Activated CD4-positive, alpha-beta T cell treated with anti-CD3 and anti-CD28 coated beads, Interleukin-2, amount 10 ng/mL, durations not matched to agents 7 days and 5 days (primary cell): Measurements from ENCODE around the gene HLF. TPM values are rescaled to one million over a fixed set of nuclear protein-coding genes. Genes with fewer than 3 reads are reported as not detected.

Experiments
- CTCF ChIA-PET: fragments of 350-600 bp; sonication (Branson Sonifier 250); formaldehyde crosslinking; loops from one replicate; lab custom pipeline; 2021; ENCODE audit warnings: antibody characterized with exemption; lab: Charles Lee
- POLR2A ChIA-PET: fragments of 350-600 bp; sonication (Branson Sonifier 250); formaldehyde crosslinking; loops from one replicate; lab custom pipeline; 2021; ENCODE audit warnings: antibody characterized with exemption; lab: Charles Lee
- DNase-seq: peaks from one replicate; pipeline ENCODE4 v3.0.0-alpha.2; 2020
- H3K27ac Mint-ChIP-seq: one replicate; pipeline ENCODE4 v1.8.0; 2021; ENCODE audit warnings: mild to moderate bottlenecking, moderate library complexity, mixed read lengths
- H3K27me3 Mint-ChIP-seq: one replicate; pipeline ENCODE4 v1.8.0; 2021; ENCODE audit warnings: mixed read lengths
- H3K36me3 Mint-ChIP-seq: one replicate; pipeline ENCODE4 v1.8.0; 2021; ENCODE audit warnings: low read depth, mixed read lengths
- H3K4me1 Mint-ChIP-seq: one replicate; pipeline ENCODE4 v1.8.0; 2021; ENCODE audit warnings: mixed read lengths
- H3K4me3 Mint-ChIP-seq: one replicate; pipeline ENCODE4 v1.8.0; 2021; ENCODE audit warnings: mild to moderate bottlenecking, moderate library complexity, mixed read lengths
- H3K9me3 Mint-ChIP-seq: one replicate; pipeline ENCODE4 v1.8.0; 2021; ENCODE audit warnings: mixed read lengths
- total RNA-seq, 2 experiments: library from RNA; stranded (reverse); gene quantifications; one replicate each; pipeline ENCODE4 v1.2.3, GENCODE V29; 2021

Gene HLF
- total RNA-seq, 2 experiments from 2014 or later: 0.30 to 0.65 TPM

- Mint-ChIP-seq H3K9me3 (no peaks in the 10 kb centered on the region), H3K36me3 (no peaks in the 10 kb centered on the region), H3K4me1 (peaks cover 18% of the 10 kb centered on the region), H3K27ac (no peak overlapping the region), H3K27me3 (peaks cover 23% of the 10 kb centered on the region), H3K4me3 (no peak overlapping the region)
- ChIA-PET POLR2A (no interaction called here), CTCF (interaction anchor here (0.6 to 1.6 kb wide), 3 partner anchors 13 to 1323 kb away, joined by 3 read pairs; no protein-coding TSS in a partner anchor)
- no peak for DNase-seq
These were observed 27.5 kb upstream of the HLF start for GRCh38 chr17:55237268-55237667.

GRCh38 chr17:55237841-55238178 lies 26.9 kb upstream of the HLF start:
- no peak overlapping the region for H3K27ac Mint-ChIP-seq
- peak overlapping the region; percentile 77 for H3K4me3 Mint-ChIP-seq
- ChIA-PET CTCF (interaction anchor here (0.6 to 1.6 kb wide), 3 partner anchors 13 to 1322 kb away, joined by 3 read pairs; no protein-coding TSS in a partner anchor), POLR2A (interaction anchor here (0.7 kb wide), 1 partner anchor 66 kb away, joined by 3 read pairs; no protein-coding TSS in a partner anchor)
- peaks cover 23% of the 10 kb centered on the region for H3K27me3 Mint-ChIP-seq
- no peak for DNase-seq
- H3K9me3 Mint-ChIP-seq: no peaks in the 10 kb centered on the region
- H3K4me1 Mint-ChIP-seq: peaks cover 18% of the 10 kb centered on the region
- H3K36me3 Mint-ChIP-seq: no peaks in the 10 kb centered on the region

GRCh38 chr17:55238179-55238930 lies 26.4 kb upstream of the HLF start:
- Mint-ChIP-seq H3K4me3 (peak overlapping the region; percentile 77), H3K36me3 (no peaks in the 10 kb centered on the region), H3K9me3 (no peaks in the 10 kb centered on the region), H3K27me3 (peaks cover 23% of the 10 kb centered on the region), H3K4me1 (peaks cover 18% of the 10 kb centered on the region), H3K27ac (peak overlapping the region; percentile 69)
- CTCF ChIA-PET: interaction anchor here (0.6 to 1.6 kb wide), 5 partner anchors 8 to 1322 kb away, joined by 3 read pairs; no protein-coding TSS in a partner anchor
- POLR2A ChIA-PET: interaction anchor here (0.7 kb wide), 1 partner anchor 66 kb away, joined by 3 read pairs; no protein-coding TSS in a partner anchor
- DNase-seq: peak; percentile 85

GRCh38 chr17:55238931-55239297 lies 25.8 kb upstream of the HLF start:
- no peak for DNase-seq
- CTCF ChIA-PET: interaction anchor here (1.0 to 1.6 kb wide), 3 partner anchors 9 to 149 kb away, joined by 3 read pairs; no protein-coding TSS in a partner anchor
- H3K4me3 Mint-ChIP-seq: peak overlapping the region; percentile 77
- peaks cover 23% of the 10 kb centered on the region for H3K27me3 Mint-ChIP-seq
- POLR2A ChIA-PET: no interaction called here
- H3K4me1 Mint-ChIP-seq: peaks cover 18% of the 10 kb centered on the region
- H3K27ac Mint-ChIP-seq: peak overlapping the region; percentile 69
- H3K36me3 Mint-ChIP-seq: no peaks in the 10 kb centered on the region
- no peaks in the 10 kb centered on the region for H3K9me3 Mint-ChIP-seq

- ChIA-PET CTCF (interaction anchor here (0.6 kb wide), 1 partner anchor 118 kb away, joined by 3 read pairs; no protein-coding TSS in a partner anchor), POLR2A (no interaction called here)
- Mint-ChIP-seq H3K9me3 (no peaks in the 10 kb centered on the region), H3K27ac (no peak overlapping the region), H3K4me1 (peaks cover 18% of the 10 kb centered on the region), H3K27me3 (peaks cover 35% of the 10 kb centered on the region), H3K36me3 (no peaks in the 10 kb centered on the region), H3K4me3 (no peak overlapping the region)
- no peak for DNase-seq
These were observed 23.7 kb upstream of the HLF start for GRCh38 chr17:55241097-55241496.

- H3K27me3 Mint-ChIP-seq: peaks cover 45% of the 10 kb centered on the region
- ChIA-PET POLR2A (no interaction called here), CTCF (no interaction called here)
- H3K27ac Mint-ChIP-seq: no peak overlapping the region
- peaks cover 3% of the 10 kb centered on the region for H3K9me3 Mint-ChIP-seq
- DNase-seq: no peak
- H3K4me3 Mint-ChIP-seq: no peak overlapping the region
- no peaks in the 10 kb centered on the region for H3K36me3 Mint-ChIP-seq
- peaks cover 11% of the 10 kb centered on the region for H3K4me1 Mint-ChIP-seq
These were observed 22.3 kb upstream of the HLF start for GRCh38 chr17:55242476-55242875.

- H3K27me3 Mint-ChIP-seq: peaks cover 32% of the 10 kb centered on the region
- ChIA-PET CTCF (no interaction called here), POLR2A (no interaction called here)
- no peaks in the 10 kb centered on the region for H3K4me1 Mint-ChIP-seq
- no peak for DNase-seq
- no peak overlapping the region for H3K4me3 Mint-ChIP-seq
- H3K27ac Mint-ChIP-seq: no peak overlapping the region
- H3K9me3 Mint-ChIP-seq: peaks cover 4% of the 10 kb centered on the region
- no peaks in the 10 kb centered on the region for H3K36me3 Mint-ChIP-seq
These were observed 18.8 kb upstream of the HLF start for GRCh38 chr17:55245986-55246385.

GRCh38 chr17:55246583-55246982 lies 18.2 kb upstream of the HLF start:
- H3K27me3 Mint-ChIP-seq: peaks cover 30% of the 10 kb centered on the region
- ChIA-PET POLR2A (no interaction called here), CTCF (no interaction called here)
- H3K9me3 Mint-ChIP-seq: peaks cover 4% of the 10 kb centered on the region
- DNase-seq: no peak
- no peak overlapping the region for H3K27ac Mint-ChIP-seq
- no peaks in the 10 kb centered on the region for H3K4me1 Mint-ChIP-seq
- H3K36me3 Mint-ChIP-seq: no peaks in the 10 kb centered on the region
- no peak overlapping the region for H3K4me3 Mint-ChIP-seq

- H3K9me3 Mint-ChIP-seq: peaks cover 4% of the 10 kb centered on the region
- POLR2A ChIA-PET: no interaction called here
- no peaks in the 10 kb centered on the region for H3K36me3 Mint-ChIP-seq
- H3K27ac Mint-ChIP-seq: no peak overlapping the region
- H3K4me1 Mint-ChIP-seq: no peaks in the 10 kb centered on the region
- peaks cover 31% of the 10 kb centered on the region for H3K27me3 Mint-ChIP-seq
- no peak overlapping the region for H3K4me3 Mint-ChIP-seq
- CTCF ChIA-PET: no interaction called here
- no peak for DNase-seq
These were observed 16.7 kb upstream of the HLF start for GRCh38 chr17:55248077-55248476.

GRCh38 chr17:55249861-55250260 lies 14.9 kb upstream of the HLF start:
- Mint-ChIP-seq H3K36me3 (no peaks in the 10 kb centered on the region), H3K4me1 (no peaks in the 10 kb centered on the region), H3K27ac (no peak overlapping the region), H3K4me3 (no peak overlapping the region), H3K9me3 (peaks cover 4% of the 10 kb centered on the region), H3K27me3 (peaks cover 26% of the 10 kb centered on the region)
- ChIA-PET POLR2A (no interaction called here), CTCF (interaction anchor here (1.2 kb wide), 1 partner anchor 12 kb away, joined by 3 read pairs; no protein-coding TSS in a partner anchor)
- DNase-seq: no peak

- POLR2A ChIA-PET: no interaction called here
- H3K27me3 Mint-ChIP-seq: peaks cover 24% of the 10 kb centered on the region
These were observed 10.4 kb upstream of the HLF start for GRCh38 chr17:55254375-55254774.

GRCh38 chr17:55258578-55259135 lies 6.1 kb upstream of the HLF start:
- ChIA-PET POLR2A (no interaction called here), CTCF (no interaction called here)
- H3K36me3 Mint-ChIP-seq: no peaks in the 10 kb centered on the region
- peaks cover 6% of the 10 kb centered on the region for H3K9me3 Mint-ChIP-seq
- H3K27ac Mint-ChIP-seq: no peak overlapping the region
- no peak overlapping the region for H3K4me3 Mint-ChIP-seq
- no peak for DNase-seq
- peaks cover 48% of the 10 kb centered on the region for H3K27me3 Mint-ChIP-seq
- H3K4me1 Mint-ChIP-seq: peaks cover 5% of the 10 kb centered on the region

More at GRCh38 chr17:55254375-55254774, 10.4 kb upstream of the HLF start:
- Mint-ChIP-seq H3K27ac (no peak overlapping the region), H3K36me3 (no peaks in the 10 kb centered on the region), H3K4me1 (no peaks in the 10 kb centered on the region), H3K9me3 (no peaks in the 10 kb centered on the region), H3K4me3 (no peak overlapping the region)
- DNase-seq: no peak
- CTCF ChIA-PET: no interaction called here

- Mint-ChIP-seq H3K27ac (no peak overlapping the region), H3K27me3 (peaks cover 58% of the 10 kb centered on the region), H3K36me3 (no peaks in the 10 kb centered on the region), H3K4me1 (peaks cover 14% of the 10 kb centered on the region), H3K9me3 (peaks cover 6% of the 10 kb centered on the region), H3K4me3 (no peak overlapping the region)
- DNase-seq: no peak
- ChIA-PET CTCF (no interaction called here), POLR2A (no interaction called here)
These were observed 5.1 kb upstream of the HLF start for GRCh38 chr17:55259684-55260111.
